GM21717 (cell line): ENCODE data around the gene MFGE8.

Source experiments
- ATAC-seq: cut with Tn5 transposase; IDR thresholded peaks from one replicate; pipeline ENCODE4 v1.9.1; 2021; ENCODE audit warnings: mild to moderate bottlenecking, moderate library complexity; ENCODE audit not compliant: unreplicated experiment

Gene MFGE8

DNA sequence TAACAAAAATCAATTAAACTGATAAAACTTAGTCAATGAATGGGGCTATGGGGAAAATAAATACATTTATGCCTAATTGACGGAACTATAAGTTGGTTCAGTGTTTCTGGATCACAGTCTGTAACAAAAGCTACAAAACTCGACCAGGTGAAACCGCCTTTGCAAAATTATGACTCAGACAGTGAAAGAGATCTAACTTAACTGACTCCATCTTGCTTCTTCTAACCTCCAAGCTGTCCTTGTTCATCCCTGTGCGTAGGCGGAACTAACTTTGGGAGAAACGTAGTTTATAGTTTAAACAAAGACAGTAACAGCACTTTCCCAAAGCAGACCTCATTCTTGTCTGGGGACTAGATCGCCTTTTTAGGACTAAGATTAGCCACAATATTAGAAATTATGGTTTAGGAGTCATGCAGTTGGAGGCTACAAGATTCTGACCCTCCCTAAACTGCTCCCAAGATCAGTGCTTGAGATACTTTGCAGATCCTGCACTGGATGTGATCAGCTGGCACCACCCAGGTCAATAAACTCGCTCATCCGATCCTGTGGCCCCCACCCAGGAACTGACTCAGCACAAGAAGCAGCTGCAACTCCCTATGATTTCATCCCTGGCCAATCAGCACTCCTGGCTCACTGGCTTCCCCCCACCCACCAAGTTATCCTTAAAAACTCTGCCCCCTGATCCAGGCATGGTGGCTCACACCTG is 7.2 kb upstream of the MFGE8 start:
- ATAC-seq = no peak

DNA sequence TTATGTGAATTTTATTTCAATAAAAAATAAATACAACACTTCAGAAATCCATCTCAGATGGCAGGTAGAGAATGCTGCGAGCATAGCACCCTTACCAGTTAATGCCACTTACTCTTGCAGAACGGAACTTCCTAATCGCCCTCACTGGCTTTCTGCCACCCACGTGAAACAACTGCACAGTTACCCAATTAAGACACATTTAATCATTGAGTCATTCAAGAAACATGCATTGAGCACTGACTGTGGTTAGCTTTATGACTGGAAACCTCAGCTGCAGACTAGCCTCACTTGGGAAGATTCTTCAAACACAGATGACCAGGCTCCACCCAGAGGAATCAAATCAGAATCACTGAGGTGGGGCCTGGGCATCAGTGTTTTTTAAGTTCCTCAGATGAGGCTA is 5.6 kb upstream of the MFGE8 start:
- no peak for ATAC-seq

DNA sequence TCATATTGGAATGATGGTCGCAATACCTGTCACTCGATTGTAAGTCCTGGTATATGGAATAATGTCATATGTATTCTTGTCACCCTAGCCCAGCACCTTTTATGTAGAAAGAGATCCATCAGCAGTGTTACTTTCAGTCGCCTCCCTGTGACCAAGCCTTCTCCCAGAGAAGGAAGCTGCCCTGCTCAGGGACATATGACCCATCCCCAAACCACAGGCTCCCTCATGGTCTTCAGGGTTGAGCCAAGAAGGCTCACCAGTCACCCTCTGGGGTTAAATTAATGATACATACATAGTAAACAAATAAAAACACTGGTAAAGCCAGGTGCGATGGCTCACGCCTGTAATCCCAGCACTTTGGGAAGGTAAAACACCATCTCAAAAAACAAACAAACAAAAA is 4.6 kb upstream of the MFGE8 start:
- ATAC-seq = no peak

DNA sequence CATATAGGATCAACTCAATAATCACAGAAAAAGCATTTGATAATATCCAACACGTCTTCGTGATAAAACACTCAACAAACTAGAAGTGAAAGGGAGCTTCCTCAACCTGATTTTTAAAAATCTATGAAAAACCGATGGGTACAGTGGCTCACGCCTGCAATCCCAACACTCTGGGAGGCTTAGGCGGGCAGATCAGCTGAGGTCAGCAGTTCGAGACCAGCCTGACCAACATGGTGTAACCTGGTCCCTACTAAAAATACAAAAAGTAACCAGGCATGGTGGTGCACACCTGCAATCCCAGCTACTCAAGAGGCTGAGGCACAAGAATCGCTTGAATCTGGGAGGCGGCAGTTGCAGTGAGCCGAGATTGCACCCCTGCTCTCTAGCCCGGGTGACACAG is 2.2 kb upstream of the MFGE8 start:
- no peak for ATAC-seq

DNA sequence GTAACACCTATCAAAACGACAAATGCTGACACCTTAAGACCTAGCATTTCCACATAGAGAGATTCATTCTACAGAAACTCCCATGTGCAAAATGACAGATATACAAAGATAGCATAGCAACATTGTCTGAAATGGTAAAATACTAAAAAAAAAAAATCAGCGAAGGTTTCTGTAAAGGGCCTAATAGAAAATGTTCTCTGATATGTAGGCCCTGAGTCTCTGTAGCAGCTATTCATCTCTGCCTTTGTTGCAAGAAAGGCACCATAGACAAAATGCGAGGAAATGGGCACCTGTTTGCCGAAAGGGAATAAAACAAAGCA is 631 bp upstream of the MFGE8 start:
- no peak for ATAC-seq

DNA sequence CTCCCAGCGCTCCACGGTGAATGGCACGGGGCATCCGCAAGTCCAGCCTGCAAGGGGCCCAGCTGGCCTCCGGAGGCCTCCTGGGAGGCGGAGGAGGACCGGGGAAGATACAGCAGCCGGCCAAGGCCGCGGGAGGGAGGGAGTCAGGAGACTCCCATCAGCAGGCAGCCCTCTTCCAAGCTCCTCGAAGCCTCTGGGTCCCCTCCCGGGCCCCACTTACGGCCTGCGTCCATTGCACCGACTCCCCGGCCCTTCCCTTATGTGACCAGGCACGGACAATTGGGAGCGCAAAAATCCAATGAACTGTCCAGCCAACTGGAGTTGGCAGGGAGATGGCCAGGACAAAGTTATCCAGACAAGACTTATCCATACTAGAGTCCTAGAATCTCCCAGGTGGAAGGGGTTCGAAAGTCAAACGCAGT is 668 bp downstream of the MFGE8 start:
- no peak for ATAC-seq

DNA sequence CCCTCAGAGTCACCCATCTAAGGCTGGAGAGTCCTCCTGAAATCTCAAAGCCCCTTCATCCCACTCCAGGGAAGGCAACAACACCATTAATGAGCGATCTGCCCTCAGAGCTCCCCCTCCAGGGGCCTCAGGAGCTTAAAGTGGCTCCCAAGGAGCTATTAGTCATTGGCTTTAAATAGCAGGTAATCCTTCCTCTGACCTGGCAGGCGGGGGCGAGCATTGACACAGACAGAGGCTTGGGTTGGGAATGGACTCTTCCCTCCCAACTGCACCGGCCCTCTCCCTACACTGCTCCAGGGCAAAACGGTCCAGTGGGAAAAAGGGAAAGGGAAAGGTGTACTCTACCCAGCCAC is 1.4 kb downstream of the MFGE8 start:
- ATAC-seq = no peak

DNA sequence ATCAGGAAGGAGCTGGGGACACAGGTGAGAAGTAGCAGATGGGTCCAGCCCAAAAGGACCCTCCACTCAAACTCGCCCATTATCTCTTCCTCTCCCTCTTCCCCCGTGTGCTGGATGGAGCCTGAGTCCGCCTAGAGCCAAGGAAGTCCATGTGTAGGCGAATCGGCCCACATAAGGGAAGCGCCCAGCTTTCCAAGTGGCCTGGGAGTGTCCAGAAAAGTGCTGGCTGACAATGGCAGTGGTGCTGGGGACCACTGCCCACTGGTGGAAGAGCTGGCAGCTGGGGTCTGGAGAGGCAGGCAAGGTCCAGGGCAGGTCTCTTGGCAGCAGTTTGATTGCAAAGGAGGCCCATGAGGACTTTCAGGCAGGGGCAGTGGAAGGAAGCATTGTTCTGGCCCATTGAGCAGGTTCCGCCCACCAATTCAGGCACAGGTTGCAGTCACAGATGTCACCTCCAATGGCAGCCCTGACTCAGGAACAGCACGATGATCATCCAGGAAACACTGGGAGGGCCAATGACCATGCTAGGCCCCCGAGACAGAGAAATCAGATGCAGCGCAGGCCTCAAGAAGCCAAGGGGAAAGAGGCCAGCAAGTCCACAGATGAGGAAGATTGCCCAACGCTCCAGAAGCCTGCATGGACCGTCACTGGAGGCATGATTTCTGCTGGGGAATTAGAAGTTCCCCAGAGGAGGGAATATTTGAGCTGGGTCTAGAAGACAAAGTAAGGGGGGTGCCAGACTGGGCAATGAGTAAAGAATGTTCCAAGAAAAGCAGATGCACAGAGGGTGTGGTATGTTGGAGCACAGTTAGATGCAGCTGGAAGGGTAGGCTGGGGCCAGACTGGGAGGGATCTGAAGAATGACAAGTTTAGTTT is 3.0 kb downstream of the MFGE8 start:
- ATAC-seq = no peak

DNA sequence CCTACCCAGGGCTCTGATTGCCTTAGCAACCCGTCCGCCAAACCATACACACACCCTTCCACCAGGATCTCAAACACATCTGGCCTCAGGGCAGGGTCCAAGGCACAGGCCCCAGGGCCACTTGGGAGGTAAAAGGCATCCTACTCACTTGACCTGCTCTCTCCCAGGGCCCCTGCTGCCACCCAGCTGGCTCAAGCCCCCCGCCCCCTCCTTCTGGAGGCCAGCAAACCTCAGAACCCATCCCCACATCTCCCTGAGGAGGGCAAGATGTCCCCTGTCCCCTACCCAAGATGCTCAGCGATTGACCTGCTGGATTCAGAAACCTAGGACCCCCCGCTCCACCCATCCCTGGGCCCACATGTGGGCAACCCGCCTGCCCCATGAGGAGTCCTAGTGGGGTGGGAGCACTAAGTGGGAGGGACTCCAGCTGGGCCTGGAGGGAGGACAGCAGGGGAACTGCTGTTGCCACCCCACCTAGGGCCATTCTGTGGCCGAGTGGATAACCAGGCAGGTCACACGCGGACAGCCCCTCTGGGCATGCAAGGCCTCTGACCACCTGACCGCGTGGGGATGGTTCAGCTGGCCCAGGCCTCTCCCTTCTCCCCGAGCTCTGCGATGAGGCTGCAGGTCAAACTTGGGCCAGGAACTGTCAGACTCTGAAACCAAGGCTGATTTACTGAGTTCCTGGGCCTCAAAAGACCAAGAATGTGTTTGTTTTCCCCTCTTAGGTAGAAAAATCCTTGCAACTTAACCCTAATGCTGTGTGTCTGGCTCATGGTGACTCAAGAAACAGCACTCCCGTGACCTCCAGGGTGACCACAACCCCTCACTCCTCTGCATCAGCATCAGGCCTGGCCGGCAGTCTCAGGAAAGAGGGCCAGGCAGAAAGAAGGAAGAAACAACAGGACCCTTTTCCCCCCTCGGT is 4.2 kb downstream of the MFGE8 start:
- ATAC-seq = no peak

DNA sequence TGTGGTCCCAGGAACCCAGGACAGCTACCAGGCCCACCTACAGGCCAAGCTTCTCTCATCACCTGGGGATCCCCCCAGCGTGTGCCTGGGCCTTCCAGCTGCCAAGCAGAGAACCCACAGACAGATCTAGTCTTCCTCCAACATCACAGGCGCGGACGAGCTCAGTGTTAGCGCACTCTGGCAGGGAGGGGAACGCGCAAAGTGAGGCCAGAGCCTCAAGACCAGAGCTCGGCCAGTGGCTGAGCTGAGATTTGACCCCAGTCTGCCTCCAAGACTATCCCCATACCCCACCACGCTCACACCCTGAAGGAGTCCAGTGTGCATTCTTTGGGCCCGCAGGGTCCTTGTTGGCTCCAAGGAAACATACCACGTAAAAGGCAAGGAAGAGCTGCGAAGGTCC is 5.1 kb downstream of the MFGE8 start:
- ATAC-seq = no peak

DNA sequence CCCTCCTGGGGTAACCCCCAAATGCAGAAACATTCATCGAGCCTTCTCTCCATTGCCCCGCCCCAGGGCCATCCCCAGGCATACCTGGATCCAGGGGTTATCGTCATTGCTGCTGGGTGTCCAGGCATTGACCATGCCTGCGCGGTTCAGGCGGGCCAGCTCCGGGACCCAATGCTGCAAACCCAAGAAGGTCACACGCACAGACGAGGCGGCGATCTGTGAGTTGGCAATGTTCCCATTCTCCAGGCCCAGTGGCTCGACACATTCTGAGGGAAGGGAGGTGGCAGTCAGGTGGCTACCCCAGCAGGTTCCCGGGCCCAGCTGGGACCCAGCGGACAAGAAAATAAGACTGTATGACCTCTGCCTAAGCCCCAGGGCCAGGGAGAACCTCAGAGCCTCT is 6.1 kb downstream of the MFGE8 start:
- ATAC-seq = no peak

DNA sequence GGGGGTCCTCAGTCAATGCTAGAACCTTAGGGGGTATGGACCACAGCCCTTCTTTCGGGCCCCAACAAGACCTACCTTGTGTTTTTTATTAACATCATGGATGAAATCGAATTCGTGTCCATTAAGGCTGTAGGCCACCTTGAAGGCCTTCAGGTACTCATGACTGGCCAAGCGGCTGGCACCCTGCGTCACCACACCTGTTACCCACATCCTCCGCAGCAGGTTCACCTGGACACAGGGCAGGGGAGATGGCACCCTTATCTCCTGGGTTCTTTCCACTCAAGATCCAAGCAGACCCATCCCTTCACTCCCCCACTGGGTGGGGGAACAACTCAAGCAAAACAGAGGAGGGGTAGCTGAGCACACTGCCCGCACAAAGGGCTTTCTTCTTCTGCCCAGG is 6.6 kb downstream of the MFGE8 start:
- no peak for ATAC-seq

DNA sequence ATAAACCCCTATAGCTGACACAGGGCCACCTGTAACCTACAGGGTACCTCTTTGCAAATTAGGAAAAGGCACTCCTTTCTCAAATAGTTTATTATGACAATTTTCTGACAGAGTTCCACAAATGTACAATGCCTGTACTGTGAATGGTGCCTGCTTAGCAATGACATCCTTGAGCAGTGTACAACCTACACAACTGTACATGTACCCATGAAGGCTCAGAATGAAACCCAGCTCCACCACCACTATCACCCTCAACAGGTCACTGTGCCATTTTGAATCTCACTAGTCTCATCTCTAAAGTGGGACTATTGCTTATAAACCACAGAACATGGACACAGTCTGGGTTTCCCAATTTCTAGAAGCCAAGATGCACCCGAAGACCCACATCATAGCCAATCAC is 7.0 kb downstream of the MFGE8 start:
- ATAC-seq = no peak

DNA sequence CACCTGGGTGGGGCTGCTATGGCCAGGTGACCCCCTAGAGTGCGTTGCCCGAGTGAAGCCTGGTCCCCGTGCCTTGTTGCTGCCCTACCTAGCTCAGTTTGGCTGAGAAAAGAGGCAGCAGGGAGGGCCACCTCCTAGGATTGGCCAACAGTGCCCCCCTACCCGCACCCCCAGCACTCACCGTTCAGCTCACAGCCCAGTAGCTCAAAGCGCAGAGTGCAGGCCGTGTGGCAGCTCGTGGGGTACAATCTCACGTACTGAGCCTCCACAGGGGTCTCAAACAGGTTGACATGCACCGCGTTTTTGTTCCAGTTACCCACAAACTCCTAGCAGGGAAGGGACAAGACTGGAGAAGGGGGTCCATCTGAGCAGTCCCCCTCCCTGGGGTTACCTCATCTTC is 7.6 kb downstream of the MFGE8 start:
- no peak for ATAC-seq

DNA sequence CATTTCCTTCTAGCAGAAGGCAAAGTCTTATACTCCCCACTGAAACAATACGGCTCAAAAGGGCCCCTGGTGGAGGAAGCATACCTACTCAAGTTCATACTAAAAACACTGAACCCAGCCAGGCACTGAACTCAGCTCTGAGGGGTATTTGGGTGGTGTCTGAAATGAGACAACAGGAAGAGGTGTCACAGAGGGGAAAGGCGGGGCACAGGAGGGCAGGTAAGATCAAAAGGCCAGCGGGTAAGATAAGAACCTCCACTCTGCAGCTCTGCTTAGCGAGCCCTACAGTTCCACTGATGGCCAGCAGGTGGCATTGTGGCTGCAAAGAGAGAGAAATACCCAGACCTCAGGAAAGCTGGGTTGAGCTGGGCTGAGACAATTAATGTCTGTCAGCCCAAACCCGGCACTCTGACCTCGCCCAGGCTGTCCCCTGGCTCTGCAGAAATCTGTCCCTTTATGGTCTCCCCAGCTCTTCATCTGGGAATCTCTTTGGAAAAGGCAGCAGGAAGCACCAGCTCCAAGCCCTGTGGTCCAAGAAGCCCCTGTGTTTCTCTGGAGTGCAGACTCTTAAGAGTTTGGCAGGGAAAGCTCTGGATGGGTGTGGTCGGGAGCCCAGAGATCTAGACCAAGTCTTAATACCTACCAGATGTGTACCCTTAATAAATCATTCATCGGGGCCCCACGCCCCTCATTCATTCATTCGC is 8.4 kb downstream of the MFGE8 start:
- ATAC-seq = peak; percentile 71

DNA sequence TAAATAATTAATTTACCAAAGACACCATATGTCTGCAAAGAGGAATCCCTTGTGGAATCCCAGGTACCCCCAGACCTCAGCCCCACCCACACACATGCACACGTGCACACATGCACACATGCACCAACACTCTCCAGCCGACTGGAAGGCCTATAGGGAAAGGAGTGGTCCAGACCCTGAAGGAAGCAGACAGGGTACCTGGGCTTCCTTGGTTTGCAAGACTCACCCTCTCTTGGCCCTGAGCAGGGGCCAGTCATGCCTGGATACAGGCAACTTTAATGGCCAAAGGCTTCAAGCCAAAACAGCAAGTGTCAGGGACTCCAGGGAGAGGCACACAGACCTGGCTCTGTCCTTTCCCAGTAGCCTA is 8.9 kb downstream of the MFGE8 start:
- ATAC-seq = no peak

DNA sequence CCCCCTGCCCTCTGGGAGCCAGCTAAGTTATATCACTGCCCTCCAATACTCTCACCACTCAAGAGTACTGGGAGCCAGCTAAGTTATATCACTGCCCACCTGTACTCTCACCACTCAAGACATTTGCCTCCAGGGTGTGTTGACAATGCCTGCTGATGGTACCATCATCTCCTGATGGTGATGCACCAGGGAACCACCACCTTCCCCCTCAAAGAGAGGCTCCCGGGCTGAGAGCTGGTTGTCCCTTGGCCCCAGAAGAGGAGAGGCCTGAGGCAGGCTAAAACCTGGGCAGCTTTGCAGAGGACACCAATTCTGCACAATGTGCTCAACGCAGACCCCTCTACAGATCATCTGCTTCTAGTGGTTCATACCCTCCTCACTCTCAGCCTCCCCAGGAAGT is 10.3 kb downstream of the MFGE8 start:
- ATAC-seq = no peak

DNA sequence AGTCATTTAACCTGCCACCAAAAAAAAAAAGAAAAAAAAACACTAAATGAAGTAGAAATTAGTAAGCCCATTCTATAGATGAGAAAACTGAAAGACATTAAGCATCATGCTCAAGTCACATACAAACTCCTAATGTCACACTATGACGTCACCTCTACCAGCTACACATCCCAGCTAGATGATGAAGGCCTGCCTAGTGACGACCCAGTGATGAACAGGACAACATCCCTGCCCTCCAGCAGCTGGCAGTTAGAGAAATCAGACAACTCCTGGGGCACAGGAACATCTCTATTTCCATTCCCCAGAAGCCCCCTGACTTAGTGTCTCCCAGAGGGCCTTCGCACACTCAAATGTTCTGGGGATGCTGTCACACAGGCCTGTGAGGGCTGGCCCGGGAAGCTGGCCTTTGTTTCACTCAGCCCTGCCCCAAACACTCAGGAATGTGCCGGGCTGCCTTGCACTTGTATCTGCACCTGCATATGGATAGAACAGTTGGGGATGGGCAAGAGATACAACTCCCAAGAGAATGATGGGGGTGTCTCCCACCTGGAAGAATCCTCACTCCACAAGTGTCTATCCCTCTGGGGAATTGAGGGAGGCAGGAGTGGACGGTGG is 10.9 kb downstream of the MFGE8 start:
- no peak for ATAC-seq

DNA sequence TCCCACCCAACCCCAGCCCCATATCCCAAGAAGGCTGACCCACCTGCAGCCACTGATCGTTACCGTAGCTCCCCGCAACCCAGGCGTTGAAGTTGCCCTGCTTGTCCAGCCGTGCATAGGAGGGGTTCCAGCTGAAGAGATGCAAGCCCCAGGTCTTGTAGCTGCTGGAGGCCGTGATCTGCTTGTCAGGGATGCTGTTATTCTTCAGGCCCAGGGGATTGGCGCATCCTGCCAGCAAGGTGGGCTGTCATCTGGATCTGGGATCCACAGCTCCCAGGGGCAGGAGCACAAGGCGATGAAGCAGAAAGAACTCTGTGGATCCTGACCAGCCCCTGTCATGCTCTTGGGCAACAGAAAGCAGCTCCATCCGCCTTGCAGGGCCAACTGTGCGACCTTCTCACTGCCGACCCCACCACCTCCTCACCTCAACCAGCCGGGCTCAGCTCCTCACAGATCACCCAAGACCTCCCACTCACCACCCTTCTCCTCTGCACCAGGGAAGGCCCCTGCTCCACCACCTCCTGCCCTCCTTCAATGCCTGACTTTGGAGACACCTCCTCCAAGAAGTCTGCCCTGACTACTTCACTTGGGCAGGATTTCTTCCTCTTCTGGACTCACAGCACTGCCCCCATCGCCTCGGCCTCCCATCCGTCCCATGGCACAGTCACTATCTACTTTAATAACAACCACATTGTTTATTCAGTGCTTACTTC is 11.5 kb downstream of the MFGE8 start:
- ATAC-seq = no peak

DNA sequence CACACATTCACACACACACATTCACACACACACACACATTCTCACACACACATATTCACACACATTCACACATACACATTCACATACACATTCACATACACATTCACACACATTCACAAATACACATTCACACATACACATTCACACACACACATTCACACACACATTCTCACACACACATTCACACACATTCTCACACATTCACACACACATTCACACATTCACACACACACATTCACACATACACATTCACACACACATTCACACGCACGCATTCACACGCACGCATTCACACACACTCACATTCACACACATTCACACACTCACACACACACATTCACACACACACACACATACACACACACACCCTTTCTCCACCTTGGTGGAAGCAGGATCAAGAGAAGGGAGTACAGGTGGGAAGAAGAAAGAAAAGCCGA is 12.2 kb downstream of the MFGE8 start:
- ATAC-seq = no peak
